NB4 (cell line): ENCODE data around the gene ADAMTSL1.

Experiments used
- POLR2A ChIP-seq: IDR thresholded peaks from 2 replicates; pipeline ENCODE4 v1.6.1; 2011; ENCODE audit warnings: mild to moderate bottlenecking; ENCODE audit not compliant: insufficient read length; ENCODE audit errors: extremely low read depth
- TF ChIP-seq, protein P1 (sequence below): IDR thresholded peaks from 2 replicates; pipeline ENCODE4 v1.6.1; 2011; ENCODE audit warnings: low read depth, low read length
- TF ChIP-seq, protein P2 (sequence below): IDR thresholded peaks from one replicate; pipeline ENCODE4 v1.5.1; 2012; ENCODE audit warnings: low read depth, low read length

DNA sequence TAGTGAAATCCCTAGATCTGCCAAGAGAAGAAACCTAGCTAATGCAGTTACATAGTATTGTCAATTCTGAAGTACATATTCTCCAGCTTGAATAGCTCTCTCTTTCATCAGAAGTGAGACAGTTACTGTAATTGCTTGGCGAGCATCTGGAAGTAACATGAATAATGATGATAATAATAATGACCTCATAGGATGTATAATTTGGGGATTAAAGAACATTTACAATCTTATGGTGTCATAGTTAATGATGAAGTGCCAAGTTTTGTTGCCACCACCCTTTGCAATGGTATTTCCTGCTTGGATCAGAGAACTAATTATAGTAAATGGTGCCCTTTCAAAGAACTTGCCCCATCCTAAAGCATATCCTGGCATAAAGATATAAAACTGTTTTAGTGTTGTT is 201.4 kb downstream of the ADAMTSL1 start:
- TF ChIP-seq, protein P1, sequence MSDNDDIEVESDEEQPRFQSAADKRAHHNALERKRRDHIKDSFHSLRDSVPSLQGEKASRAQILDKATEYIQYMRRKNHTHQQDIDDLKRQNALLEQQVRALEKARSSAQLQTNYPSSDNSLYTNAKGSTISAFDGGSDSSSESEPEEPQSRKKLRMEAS = no peak
- no peak for TF ChIP-seq POLR2A
- TF ChIP-seq, protein P2, sequence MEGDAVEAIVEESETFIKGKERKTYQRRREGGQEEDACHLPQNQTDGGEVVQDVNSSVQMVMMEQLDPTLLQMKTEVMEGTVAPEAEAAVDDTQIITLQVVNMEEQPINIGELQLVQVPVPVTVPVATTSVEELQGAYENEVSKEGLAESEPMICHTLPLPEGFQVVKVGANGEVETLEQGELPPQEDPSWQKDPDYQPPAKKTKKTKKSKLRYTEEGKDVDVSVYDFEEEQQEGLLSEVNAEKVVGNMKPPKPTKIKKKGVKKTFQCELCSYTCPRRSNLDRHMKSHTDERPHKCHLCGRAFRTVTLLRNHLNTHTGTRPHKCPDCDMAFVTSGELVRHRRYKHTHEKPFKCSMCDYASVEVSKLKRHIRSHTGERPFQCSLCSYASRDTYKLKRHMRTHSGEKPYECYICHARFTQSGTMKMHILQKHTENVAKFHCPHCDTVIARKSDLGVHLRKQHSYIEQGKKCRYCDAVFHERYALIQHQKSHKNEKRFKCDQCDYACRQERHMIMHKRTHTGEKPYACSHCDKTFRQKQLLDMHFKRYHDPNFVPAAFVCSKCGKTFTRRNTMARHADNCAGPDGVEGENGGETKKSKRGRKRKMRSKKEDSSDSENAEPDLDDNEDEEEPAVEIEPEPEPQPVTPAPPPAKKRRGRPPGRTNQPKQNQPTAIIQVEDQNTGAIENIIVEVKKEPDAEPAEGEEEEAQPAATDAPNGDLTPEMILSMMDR = no peak
